GM20431 (cell line): Measurements from ENCODE around the gene ECE1.
"Not testable (repeated sequence)": the region's sequence is repeated elsewhere in the genome, so short reads cannot be mapped to it uniquely, and the experiment has no call there.

Experiments
- in situ Hi-C: fragments of 300-500 bp; cut with MseI, MboI; formaldehyde crosslinking; loops from one replicate; pipeline ENCODE4 v1.15.0; 2020; ENCODE audit warnings: low sequenced_read_pairs; ENCODE audit not compliant: unreplicated experiment

Gene ECE1

GRCh38 chr1:21293537-21294265 is 3.4 kb upstream of the ECE1 start:
- in situ Hi-C loops, result no loop called here

GRCh38 chr1:21292984-21293536 is 2.8 kb upstream of the ECE1 start:
- in situ Hi-C loops, result no loop called here

- in situ Hi-C loops, result no loop called here
Observed at GRCh38 chr1:21292503-21292983, 2.3 kb upstream of the ECE1 start.

- in situ Hi-C loops, result no loop called here
Observed at GRCh38 chr1:21291964-21292363, 1.7 kb upstream of the ECE1 start.

GRCh38 chr1:21291184-21291583 is 921 bp upstream of the ECE1 start:
- in situ Hi-C loops, result no loop called here

GRCh38 chr1:21290546-21290944 is 282 bp upstream of the ECE1 start:
- in situ Hi-C loops, result no loop called here

- in situ Hi-C loops, result no loop called here
Observed at GRCh38 chr1:21289127-21289526, 1.1 kb downstream of the ECE1 start.

GRCh38 chr1:21287905-21288514 is 2.3 kb downstream of the ECE1 start:
- in situ Hi-C loops, result no loop called here

GRCh38 chr1:21285386-21285785 is 4.9 kb downstream of the ECE1 start:
- in situ Hi-C loops, result not testable (repeated sequence)

GRCh38 chr1:21285055-21285372 is 5.2 kb downstream of the ECE1 start:
- in situ Hi-C loops, result no loop called here

GRCh38 chr1:21284206-21285054 is 5.8 kb downstream of the ECE1 start:
- in situ Hi-C loops, result no loop called here

GRCh38 chr1:21283524-21283923 is 6.7 kb downstream of the ECE1 start:
- in situ Hi-C loops, result no loop called here

- in situ Hi-C loops, result not testable (repeated sequence)
Observed at GRCh38 chr1:21282020-21282419, 8.2 kb downstream of the ECE1 start.

GRCh38 chr1:21280482-21280881 is 9.8 kb downstream of the ECE1 start:
- in situ Hi-C loops, result no loop called here

- in situ Hi-C loops, result no loop called here
Observed at GRCh38 chr1:21280011-21280471, 10.2 kb downstream of the ECE1 start.

- in situ Hi-C loops, result no loop called here
Observed at GRCh38 chr1:21278860-21279845, 11.1 kb downstream of the ECE1 start.

GRCh38 chr1:21278208-21278859 is 11.9 kb downstream of the ECE1 start:
- in situ Hi-C loops, result no loop called here

GRCh38 chr1:21277180-21277579 is 13.1 kb downstream of the ECE1 start:
- in situ Hi-C loops, result no loop called here

GRCh38 chr1:21272540-21272939 is 17.7 kb downstream of the ECE1 start:
- in situ Hi-C loops, result no loop called here
